ENCODE data around the gene CDIPT. TPM values are rescaled to one million over a fixed set of nuclear protein-coding genes. Genes with fewer than 3 reads are reported as not detected.

Gene CDIPT
- total and polyA plus RNA-seq, 10 of the 15 experiments (the other 5 are each of a cell fraction or from before 2014, with no cell fraction given) = 0.87 to 36.4 (median 27.1) TPM

- ChIA-PET CTCF (interaction anchor here (0.6 to 6.4 kb wide), 3 partner anchors 17 to 33 kb away, joined by 3 to 55 read pairs (median 3); no protein-coding TSS in a partner anchor), RAD21 (ENCODE audit: unreplicated experiment) (interaction anchor here (1.1 kb wide), 1 partner anchor 23 kb away, joined by 4 read pairs; no protein-coding TSS in a partner anchor), POLR2A (interaction anchor here (0.5 to 1.5 kb wide), 5 partner anchors 17 to 160 kb away, joined by 3 to 7 read pairs (median 3); no protein-coding TSS in a partner anchor), SMC1A (ENCODE audit: uncharacterized antibody, unreplicated experiment) (interaction anchor here (1.6 kb wide), 1 partner anchor 24 kb away, joined by 12 read pairs; no protein-coding TSS in a partner anchor)
- Histone ChIP-seq H2AFZ (ENCODE audit: control insufficient read depth, low read depth, low read length) (no peak overlapping the region), H3K9ac (ENCODE audit: control insufficient read depth, insufficient read depth, low read length) (peak overlapping the region; percentile 46; the same call in 1 of the 2 replicates), H3K4me1 (ENCODE audit: control insufficient read depth, insufficient read depth, low read length) (peaks cover 13% of the 10 kb centered on the region), H3K9me3 (replicated peaks; ENCODE audit: control insufficient read depth, insufficient read depth, low read length) (no peaks in the 10 kb centered on the region), H4K20me1 (ENCODE audit: control insufficient read depth, insufficient read depth) (0 out of 2 replicates have a peak, but pooled peaks cover 3% of the 10 kb centered on the region), H3K27me3 (replicated peaks in 1 of 2; ENCODE audit: control insufficient read depth in 2 of 2, insufficient read depth in 2 of 2, low read length in 1 of 2) (no peaks in the 10 kb centered on the region), H3K79me2 (ENCODE audit: control insufficient read depth, insufficient read depth, low read length) (peaks cover 49% of the 10 kb centered on the region), H3K27ac (ENCODE audit: control insufficient read depth, insufficient read depth) (peak overlapping the region; percentile 16), H3K36me3 (ENCODE audit: control insufficient read depth in 2 of 2, insufficient read depth in 2 of 2, low read length in 1 of 2) (no peaks in the 10 kb centered on the region; a peak in 1 of 4 replicates), H3K4me3 (no peak overlapping the region), H3K4me2 (ENCODE audit: control insufficient read depth, insufficient read depth) (peak overlapping the region; percentile 70)
- no peak for ATAC-seq
- in situ Hi-C loops (cut with MboI) = no loop called here
- FAIRE-seq = no peak
- 77% methylated on average over 7 of the region's 7 CpGs for WGBS (ENCODE audit: insufficient coverage, insufficient replicate concordance, low lambda C conversion rate, missing lambda C conversion rate)
- no peak for TF ChIP-seq IRF4 (IDR thresholded peaks at IDR 0.05; ENCODE audit: low read depth, low read length)
- no peak for TF ChIP-seq RCOR1 (conservative IDR thresholded peaks at IDR 0.05; ENCODE audit: low read depth, low read length)
- no peak for TF ChIP-seq ZBED1 (IDR thresholded peaks at IDR 0.05; ENCODE audit: borderline replicate concordance)
- TF ChIP-seq, protein P1, sequence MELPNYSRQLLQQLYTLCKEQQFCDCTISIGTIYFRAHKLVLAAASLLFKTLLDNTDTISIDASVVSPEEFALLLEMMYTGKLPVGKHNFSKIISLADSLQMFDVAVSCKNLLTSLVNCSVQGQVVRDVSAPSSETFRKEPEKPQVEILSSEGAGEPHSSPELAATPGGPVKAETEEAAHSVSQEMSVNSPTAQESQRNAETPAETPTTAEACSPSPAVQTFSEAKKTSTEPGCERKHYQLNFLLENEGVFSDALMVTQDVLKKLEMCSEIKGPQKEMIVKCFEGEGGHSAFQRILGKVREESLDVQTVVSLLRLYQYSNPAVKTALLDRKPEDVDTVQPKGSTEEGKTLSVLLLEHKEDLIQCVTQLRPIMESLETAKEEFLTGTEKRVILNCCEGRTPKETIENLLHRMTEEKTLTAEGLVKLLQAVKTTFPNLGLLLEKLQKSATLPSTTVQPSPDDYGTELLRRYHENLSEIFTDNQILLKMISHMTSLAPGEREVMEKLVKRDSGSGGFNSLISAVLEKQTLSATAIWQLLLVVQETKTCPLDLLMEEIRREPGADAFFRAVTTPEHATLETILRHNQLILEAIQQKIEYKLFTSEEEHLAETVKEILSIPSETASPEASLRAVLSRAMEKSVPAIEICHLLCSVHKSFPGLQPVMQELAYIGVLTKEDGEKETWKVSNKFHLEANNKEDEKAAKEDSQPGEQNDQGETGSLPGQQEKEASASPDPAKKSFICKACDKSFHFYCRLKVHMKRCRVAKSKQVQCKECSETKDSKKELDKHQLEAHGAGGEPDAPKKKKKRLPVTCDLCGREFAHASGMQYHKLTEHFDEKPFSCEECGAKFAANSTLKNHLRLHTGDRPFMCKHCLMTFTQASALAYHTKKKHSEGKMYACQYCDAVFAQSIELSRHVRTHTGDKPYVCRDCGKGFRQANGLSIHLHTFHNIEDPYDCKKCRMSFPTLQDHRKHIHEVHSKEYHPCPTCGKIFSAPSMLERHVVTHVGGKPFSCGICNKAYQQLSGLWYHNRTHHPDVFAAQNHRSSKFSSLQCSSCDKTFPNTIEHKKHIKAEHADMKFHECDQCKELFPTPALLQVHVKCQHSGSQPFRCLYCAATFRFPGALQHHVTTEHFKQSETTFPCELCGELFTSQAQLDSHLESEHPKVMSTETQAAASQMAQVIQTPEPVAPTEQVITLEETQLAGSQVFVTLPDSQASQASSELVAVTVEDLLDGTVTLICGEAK (IDR thresholded peaks at IDR 0.05; ENCODE audit: borderline replicate concordance) = no peak
- TF ChIP-seq EGR1 (IDR thresholded peaks at IDR 0.05; ENCODE audit: borderline replicate concordance in 1 of 2, low read depth in 2 of 2, low read length in 2 of 2) = no peak
- no peak for TF ChIP-seq ZSCAN29 (IDR thresholded peaks at IDR 0.05)
- no peak for TF ChIP-seq NFIC (IDR thresholded peaks at IDR 0.05; ENCODE audit: low read depth, low read length)
- no peak for TF ChIP-seq SRF (IDR thresholded peaks at IDR 0.05; ENCODE audit: low read depth in 2 of 2, low read length in 2 of 2)
- TF ChIP-seq TBL1XR1 (IDR thresholded peaks at IDR 0.05; ENCODE audit: low read depth, low read length) = no peak
- TF ChIP-seq PBX3 (IDR thresholded peaks at IDR 0.05; ENCODE audit: insufficient replicate concordance, low read depth, low read length) = no peak
- TF ChIP-seq MYC (IDR thresholded peaks at IDR 0.05; ENCODE audit: insufficient read depth, insufficient read length, insufficient replicate concordance, low read length, severe bottlenecking) = no peak
- no peak for TF ChIP-seq SPI1 (IDR thresholded peaks at IDR 0.05; ENCODE audit: borderline replicate concordance, insufficient read depth, low read depth, low read length)
- TF ChIP-seq, protein P2, sequence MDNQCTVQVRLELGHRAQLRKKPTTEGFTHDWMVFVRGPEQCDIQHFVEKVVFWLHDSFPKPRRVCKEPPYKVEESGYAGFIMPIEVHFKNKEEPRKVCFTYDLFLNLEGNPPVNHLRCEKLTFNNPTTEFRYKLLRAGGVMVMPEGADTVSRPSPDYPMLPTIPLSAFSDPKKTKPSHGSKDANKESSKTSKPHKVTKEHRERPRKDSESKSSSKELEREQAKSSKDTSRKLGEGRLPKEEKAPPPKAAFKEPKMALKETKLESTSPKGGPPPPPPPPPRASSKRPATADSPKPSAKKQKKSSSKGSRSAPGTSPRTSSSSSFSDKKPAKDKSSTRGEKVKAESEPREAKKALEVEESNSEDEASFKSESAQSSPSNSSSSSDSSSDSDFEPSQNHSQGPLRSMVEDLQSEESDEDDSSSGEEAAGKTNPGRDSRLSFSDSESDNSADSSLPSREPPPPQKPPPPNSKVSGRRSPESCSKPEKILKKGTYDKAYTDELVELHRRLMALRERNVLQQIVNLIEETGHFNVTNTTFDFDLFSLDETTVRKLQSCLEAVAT (IDR thresholded peaks at IDR 0.05) = no peak
- no peak for TF ChIP-seq RELA (IDR thresholded peaks at IDR 0.05; ENCODE audit: borderline replicate concordance, partially characterized antibody)
- intact Hi-C loops (cut with micrococcal nuclease; ENCODE audit: unreplicated experiment) = loop anchor here (5.0 kb wide), 1 partner anchor 38 kb away; the partner anchor contains the start of gene CDIPT
- no peak for DNase-seq (ENCODE audit: low read depth, low spot score)
- no TSS peak for BruUV-seq (replicated peaks)
These were observed 38.4 kb downstream of the CDIPT start for GRCh38 chr16:29824589-29825144.
